GM19455 (cell line): ENCODE measurements around the gene SETD6.
"Not testable (repeated sequence)": the region's sequence is repeated elsewhere in the genome, so short reads cannot be mapped to it uniquely, and the experiment has no call there.

Source experiments
- ATAC-seq: cut with Tn5 transposase; IDR thresholded peaks from one replicate; pipeline ENCODE4 v1.9.1; 2021; ENCODE audit not compliant: unreplicated experiment

SETD6 gene

GRCh38 chr16:58537124-58537906 is 22.0 kb downstream of the SETD6 start:
- no peak for ATAC-seq

- no peak for ATAC-seq
These were observed 26.4 kb downstream of the SETD6 start for GRCh38 chr16:58541711-58542110.

GRCh38 chr16:58542291-58542690 is 27.0 kb downstream of the SETD6 start:
- ATAC-seq, result no peak

- no peak for ATAC-seq
These were observed 28.4 kb downstream of the SETD6 start for GRCh38 chr16:58543685-58544084.

GRCh38 chr16:58548378-58548777 is 33.1 kb downstream of the SETD6 start:
- no peak for ATAC-seq

- no peak for ATAC-seq
These were observed 36.2 kb downstream of the SETD6 start for GRCh38 chr16:58551496-58551895.

GRCh38 chr16:58556678-58557077 is 41.4 kb downstream of the SETD6 start:
- ATAC-seq, result no peak

GRCh38 chr16:58563235-58563634 is 47.9 kb downstream of the SETD6 start:
- no peak for ATAC-seq

- no peak for ATAC-seq
These were observed 48.5 kb downstream of the SETD6 start for GRCh38 chr16:58563775-58564174.

- not testable (repeated sequence) for ATAC-seq
These were observed 50.4 kb downstream of the SETD6 start for GRCh38 chr16:58565697-58566096.
